ENCODE data around the gene HENMT1.
A peak's percentile ranks its signal among the peaks of the same experiment; 100 is the strongest.
"Not testable (repeated sequence)": the region's sequence is repeated elsewhere in the genome, so short reads cannot be mapped to it uniquely, and the experiment has no call there.

Gene HENMT1

GRCh38 chr1:108661030-108661609, at the start of gene HENMT1:
HENMT1 (minus strand) TSS chr1:108661093; CDS start chr1:108659884, 1,209 bp downstream.
- TF ChIP-seq CTCF (conservative IDR thresholded peaks at IDR 0.05; ENCODE audit: low read depth): no peak
- CTCF ChIA-PET: interaction anchor here (0.5 kb wide), 1 partner anchor 133 kb away, joined by 3 read pairs; no protein-coding TSS in a partner anchor
- peak; percentile 48 for DNase-seq (ENCODE audit: low spot score)
- POLR2A ChIA-PET (ENCODE audit: low non-redundant PET): no interaction called here
- H3K27ac ChIP-seq: peak within 1 kb of the TSS; percentile 84

GRCh38 chr1:108708691-108709660, 48.1 kb upstream of the HENMT1 start:
- no peak overlapping the region for H3K27ac ChIP-seq
- TF ChIP-seq CTCF (conservative IDR thresholded peaks at IDR 0.05; ENCODE audit: low read depth): no peak
- CTCF ChIA-PET: interaction anchor here (0.7 to 1.0 kb wide), 2 partner anchors 11 to 14 kb away, joined by 3 read pairs; no protein-coding TSS in a partner anchor
- no peak for DNase-seq (ENCODE audit: low spot score)
- POLR2A ChIA-PET (ENCODE audit: low non-redundant PET): no interaction called here

GRCh38 chr1:108706643-108707042, 45.8 kb upstream of the HENMT1 start:
- ChIA-PET POLR2A (ENCODE audit: low non-redundant PET) (no interaction called here), CTCF (no interaction called here)
- no peak for DNase-seq (ENCODE audit: low spot score)
- no peak overlapping the region for H3K27ac ChIP-seq
- TF ChIP-seq CTCF (conservative IDR thresholded peaks at IDR 0.05; ENCODE audit: low read depth): no peak

GRCh38 chr1:108704496-108704895, 43.6 kb upstream of the HENMT1 start:
- ChIA-PET CTCF (no interaction called here), POLR2A (ENCODE audit: low non-redundant PET) (no interaction called here)
- peak; percentile 64 for DNase-seq (ENCODE audit: low spot score)

GRCh38 chr1:108703939-108704338, 43.0 kb upstream of the HENMT1 start:
- ChIA-PET CTCF (no interaction called here), POLR2A (ENCODE audit: low non-redundant PET) (no interaction called here)
- DNase-seq (ENCODE audit: low spot score): no peak
- TF ChIP-seq CTCF (conservative IDR thresholded peaks at IDR 0.05; ENCODE audit: low read depth): no peak
- no peak overlapping the region for H3K27ac ChIP-seq

More at GRCh38 chr1:108704496-108704895, 43.6 kb upstream of the HENMT1 start:
- TF ChIP-seq CTCF (conservative IDR thresholded peaks at IDR 0.05; ENCODE audit: low read depth): no peak
- no peak overlapping the region for H3K27ac ChIP-seq

GRCh38 chr1:108702109-108702508, 41.2 kb upstream of the HENMT1 start:
- DNase-seq (ENCODE audit: low spot score); POLR2A ChIA-PET (ENCODE audit: low non-redundant PET); CTCF ChIA-PET; H3K27ac ChIP-seq: not testable (repeated sequence)

Measured in RWPE1 (cell line).